Measurements from ENCODE around the gene SULT2B1.

DNA sequence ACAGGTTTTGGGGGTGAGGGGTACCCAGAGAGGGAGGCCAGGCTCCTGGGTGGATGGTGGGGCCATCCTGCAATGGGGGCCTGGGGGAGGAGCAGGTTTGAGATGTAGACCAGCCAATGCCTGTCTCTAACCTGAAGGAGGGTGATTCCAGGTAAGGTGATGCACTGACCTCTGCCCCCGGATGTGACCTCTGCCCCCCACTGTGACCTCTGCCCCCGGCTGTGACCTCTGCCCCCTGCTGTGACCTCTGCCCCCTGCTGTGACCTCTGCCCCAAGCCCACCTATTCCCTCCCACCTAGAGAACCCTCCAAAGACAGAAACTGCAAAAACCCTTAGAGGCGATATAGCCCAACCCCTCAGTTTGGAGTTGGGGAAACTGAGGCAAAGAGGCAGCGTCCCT is 44.3 kb downstream of the SULT2B1 start:
- TF ChIP-seq EZH2 (IDR thresholded peaks at IDR 0.05; ENCODE audit: insufficient read depth, poor library complexity, severe bottlenecking), result no peak
- TF ChIP-seq EZH2phosphoT487 (IDR thresholded peaks at IDR 0.05; ENCODE audit: insufficient read depth, low read depth), result no peak
